Mucosa of rectum (tissue), 2 donors: ENCODE measurements around the gene POLRMT.

ENCODE experiments used
- H3K27ac ChIP-seq, 2 donors: one replicate each; pipeline ENCODE4 v1.7.0; 2013; ENCODE audit warnings: inconsistent platforms in 2 of 2, low read depth in 2 of 2, low read length in 2 of 2
- H3K27me3 ChIP-seq, 2 donors: one replicate each; pipeline ENCODE4 v1.7.0; 2013; ENCODE audit warnings: low read length in 2 of 2; ENCODE audit not compliant: control insufficient read depth in 2 of 2, insufficient read depth in 2 of 2
- H3K36me3 ChIP-seq, 2 donors: one replicate each; pipeline ENCODE4 v1.7.0; 2013; ENCODE audit warnings: low read length in 2 of 2; ENCODE audit not compliant: control insufficient read depth in 2 of 2, insufficient read depth in 2 of 2
- H3K4me1 ChIP-seq, 2 donors: one replicate each; pipeline ENCODE4 v1.7.0; 2013; ENCODE audit warnings: low read length in 2 of 2, mild to moderate bottlenecking in 1 of 2; ENCODE audit not compliant: control insufficient read depth in 2 of 2, insufficient read depth in 2 of 2
- H3K4me3 ChIP-seq, 2 donors: one replicate each; pipeline ENCODE4 v1.7.0; 2013; ENCODE audit warnings: low read length in 2 of 2
- H3K9ac ChIP-seq, 2 donors: one replicate each; pipeline ENCODE4 v1.7.0; 2013; ENCODE audit warnings: low read length in 2 of 2, low read depth in 1 of 2, mild to moderate bottlenecking in 1 of 2
- H3K9me3 ChIP-seq, 2 donors: one replicate each; pipeline ENCODE4 v1.7.0; 2013; ENCODE audit warnings: low read length in 2 of 2; ENCODE audit not compliant: control insufficient read depth in 2 of 2
- donor health status: healthy.
- donor health status: Normal muscosa, but diverticular disease.

Gene POLRMT

GRCh38 chr19:633068-633785 is at the start of gene POLRMT:
Gene POLRMT (minus strand): TSS chr19:633537. CDS start chr19:633512, 25 bp downstream.
- Histone ChIP-seq H3K9ac (peak within 1 kb of the TSS; percentile 60 to 78), H3K27me3 (no peaks in the 10 kb centered on the region), H3K27ac (peak within 1 kb of the TSS; percentile 69 to 70), H3K4me3 (peak within 1 kb of the TSS; percentile 88 to 89), H3K9me3 (no peaks in the 10 kb centered on the region), H3K36me3 (peaks cover 0 to 5% of the 10 kb centered on the region in 2 donors), H3K4me1 (peaks cover 16 to 17% of the 10 kb centered on the region in 2 donors)

DNA sequence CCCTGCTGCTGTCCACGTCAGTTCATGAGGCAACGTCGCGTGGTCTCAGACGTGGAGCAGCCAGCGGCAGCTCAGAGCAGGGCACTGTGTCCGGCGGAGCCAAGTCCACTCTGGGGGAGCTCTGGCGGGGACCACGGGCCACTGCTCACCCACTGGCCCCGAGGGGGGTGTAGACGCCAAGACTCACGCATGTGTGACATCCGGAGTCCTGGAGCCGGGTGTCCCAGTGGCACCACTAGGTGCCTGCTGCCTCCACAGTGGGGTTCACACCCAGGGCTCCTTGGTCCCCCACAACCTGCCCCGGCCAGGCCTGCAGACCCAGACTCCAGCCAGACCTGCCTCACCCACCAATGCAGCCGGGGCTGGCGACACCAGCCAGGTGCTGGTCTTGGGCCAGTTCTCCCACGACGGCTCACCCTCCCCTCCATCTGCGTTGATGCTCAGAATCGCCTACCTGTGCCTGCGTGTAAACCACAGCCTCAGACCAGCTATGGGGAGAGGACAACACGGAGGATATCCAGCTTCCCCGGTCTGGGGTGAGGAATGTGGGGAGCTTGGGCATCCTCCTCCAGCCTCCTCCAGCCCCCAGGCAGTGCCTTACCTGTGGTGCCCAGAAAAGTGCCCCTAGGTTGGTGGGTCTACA is 49.5 kb upstream of the POLRMT start:
- H3K36me3 ChIP-seq = no peaks in the 10 kb centered on the region
- H3K9ac ChIP-seq = no peak overlapping the region
- H3K9me3 ChIP-seq = no peaks in the 10 kb centered on the region
- H3K27ac ChIP-seq = no peak overlapping the region
- H3K4me3 ChIP-seq = no peak overlapping the region
- peaks cover 0 to 2% of the 10 kb centered on the region in 2 donors for H3K27me3 ChIP-seq
- H3K4me1 ChIP-seq = peaks cover 1 to 7% of the 10 kb centered on the region in 2 donors

- Histone ChIP-seq H3K4me3 (peak overlapping the region in 1 of 2 donors; percentile 65), H3K9ac (no peak overlapping the region), H3K27ac (peak overlapping the region; percentile 83 to 88), H3K4me1 (peaks cover 5 to 7% of the 10 kb centered on the region in 2 donors), H3K9me3 (no peaks in the 10 kb centered on the region), H3K36me3 (no peaks in the 10 kb centered on the region), H3K27me3 (peaks cover 3 to 8% of the 10 kb centered on the region in 2 donors)
Measured at GRCh38 chr19:681029-682019, 48.0 kb upstream of the POLRMT start.

GRCh38 chr19:680287-681028 is 47.1 kb upstream of the POLRMT start:
- Histone ChIP-seq H3K36me3 (no peaks in the 10 kb centered on the region), H3K9me3 (no peaks in the 10 kb centered on the region), H3K4me1 (peaks cover 10 to 12% of the 10 kb centered on the region in 2 donors), H3K27me3 (peaks cover 3 to 8% of the 10 kb centered on the region in 2 donors), H3K9ac (peak overlapping the region; percentile 65 to 78), H3K4me3 (peak overlapping the region; percentile 66 to 71), H3K27ac (peak overlapping the region; percentile 87 to 88)

GRCh38 chr19:679418-680286 is 46.3 kb upstream of the POLRMT start:
- Histone ChIP-seq H3K9ac (peak overlapping the region; percentile 65 to 78), H3K36me3 (no peaks in the 10 kb centered on the region), H3K4me3 (peak overlapping the region; percentile 44 to 66), H3K9me3 (no peaks in the 10 kb centered on the region), H3K27ac (peak overlapping the region; percentile 71 to 87), H3K4me1 (peaks cover 13 to 14% of the 10 kb centered on the region in 2 donors), H3K27me3 (peaks cover 3 to 8% of the 10 kb centered on the region in 2 donors)

DNA sequence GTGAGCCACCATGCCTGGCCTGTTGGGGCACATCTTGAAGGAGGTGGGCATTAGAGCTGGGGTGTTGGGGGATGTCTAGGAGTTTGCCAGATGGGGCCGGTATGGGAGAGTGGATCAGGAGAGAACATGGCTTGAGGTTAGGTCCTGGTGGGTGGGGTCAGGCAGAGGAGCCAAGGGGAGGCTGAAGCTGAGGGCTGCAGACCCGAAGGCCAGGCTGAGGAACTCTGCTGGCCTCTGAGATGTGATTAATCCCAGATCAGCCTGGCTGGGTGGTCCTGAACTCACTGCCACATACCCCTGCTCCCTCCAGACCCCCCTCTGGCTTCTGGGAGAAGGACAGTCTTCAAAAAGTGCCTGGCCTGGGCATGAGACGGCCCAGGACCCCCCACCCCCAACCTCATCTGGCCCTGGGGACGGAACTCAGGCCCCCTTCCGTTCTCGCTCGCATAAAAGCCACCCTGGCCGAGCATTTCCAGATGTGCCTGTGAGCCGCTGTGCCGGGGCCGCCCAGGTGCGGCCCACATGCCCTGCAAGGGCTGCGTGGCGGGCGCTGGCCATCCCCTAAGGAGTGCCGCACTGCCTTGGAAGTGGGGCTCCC is 45.6 kb upstream of the POLRMT start:
- Histone ChIP-seq H3K4me1 (peaks cover 13 to 14% of the 10 kb centered on the region in 2 donors), H3K36me3 (no peaks in the 10 kb centered on the region), H3K9ac (no peak overlapping the region), H3K4me3 (no peak overlapping the region), H3K27ac (peak overlapping the region in 1 of 2 donors; percentile 87), H3K9me3 (no peaks in the 10 kb centered on the region), H3K27me3 (peaks cover 3 to 8% of the 10 kb centered on the region in 2 donors)

DNA sequence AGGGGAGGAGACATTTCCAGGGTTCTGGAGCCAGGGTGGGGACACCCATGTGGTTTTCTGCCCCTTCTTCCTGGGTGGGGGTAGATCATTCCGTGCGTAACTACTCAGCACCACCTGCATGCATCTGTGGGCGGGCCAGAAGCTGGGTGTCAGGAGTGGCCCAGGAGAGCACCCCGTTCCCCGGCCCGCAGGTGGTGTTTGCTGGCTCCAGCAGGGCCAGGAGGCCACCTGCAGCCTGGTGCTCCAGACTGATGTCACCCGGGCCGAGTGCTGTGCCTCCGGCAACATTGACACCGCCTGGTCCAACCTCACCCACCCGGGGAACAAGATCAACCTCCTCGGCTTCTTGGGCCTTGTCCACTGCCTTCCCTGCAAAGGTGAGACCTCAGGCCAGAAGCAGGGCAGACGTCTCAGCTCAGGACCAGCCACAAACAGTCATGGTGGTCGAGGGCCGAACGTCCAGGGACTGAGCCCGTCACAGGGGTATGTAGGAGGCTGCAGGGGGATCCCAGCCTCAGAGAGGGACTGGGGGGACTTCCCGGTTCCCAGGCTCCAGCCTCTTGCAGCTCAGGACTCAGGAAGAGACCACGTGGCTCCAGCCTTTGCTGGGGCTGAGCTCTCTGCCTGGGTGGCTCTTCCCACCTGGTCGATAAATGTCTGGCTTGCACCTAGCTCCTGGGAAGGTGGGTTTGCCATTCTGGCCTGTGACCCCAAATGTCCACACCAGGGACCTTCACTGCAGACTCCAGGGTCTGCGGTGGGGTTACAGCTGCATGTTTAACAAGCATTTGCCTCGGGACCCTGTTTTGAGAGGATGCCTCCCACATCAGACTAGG is 44.5 kb upstream of the POLRMT start:
- Histone ChIP-seq H3K9ac (no peak overlapping the region), H3K4me3 (peak overlapping the region in 1 of 2 donors; percentile 22), H3K9me3 (no peaks in the 10 kb centered on the region), H3K36me3 (no peaks in the 10 kb centered on the region), H3K27ac (peak overlapping the region in 1 of 2 donors; percentile 68), H3K27me3 (peaks cover 3 to 8% of the 10 kb centered on the region in 2 donors), H3K4me1 (peaks cover 13 to 14% of the 10 kb centered on the region in 2 donors)

DNA sequence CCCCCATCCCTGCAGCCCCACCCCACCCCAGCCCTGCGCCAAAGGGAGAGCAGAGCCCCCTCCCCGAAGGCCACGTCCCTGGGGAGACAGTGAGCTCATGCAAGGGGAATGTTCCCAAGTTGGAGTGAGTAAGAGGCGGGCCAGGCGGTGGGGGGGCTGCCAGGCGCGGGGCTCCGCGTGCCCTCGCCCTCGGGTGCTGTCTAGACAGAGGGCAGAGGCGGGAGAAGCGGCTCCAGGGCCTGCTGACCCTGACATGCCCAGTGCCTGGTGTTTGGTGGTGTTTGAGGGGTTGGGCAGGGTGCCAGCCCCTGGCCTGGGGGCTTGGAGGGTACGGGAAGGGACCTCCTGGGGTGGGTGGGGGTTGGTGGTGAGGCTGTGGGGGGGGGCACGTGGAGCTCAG is 43.9 kb upstream of the POLRMT start:
- no peak overlapping the region for H3K9ac ChIP-seq
- no peaks in the 10 kb centered on the region for H3K9me3 ChIP-seq
- peaks cover 3 to 8% of the 10 kb centered on the region in 2 donors for H3K27me3 ChIP-seq
- H3K4me1 ChIP-seq = peaks cover 13 to 14% of the 10 kb centered on the region in 2 donors
- H3K27ac ChIP-seq = peak overlapping the region; percentile 58 to 68
- no peak overlapping the region for H3K4me3 ChIP-seq
- no peaks in the 10 kb centered on the region for H3K36me3 ChIP-seq
